ENCODE measurements around the gene WDFY2. TPM values are rescaled to one million over a fixed set of nuclear protein-coding genes. Genes with fewer than 3 reads are reported as not detected.

The WDFY2 gene
- total and polyA plus RNA-seq, 2 of the 8 experiments (the other 6 are each of a cell fraction or from before 2014, with no cell fraction given): 13.9 to 29.0 TPM

- TF ChIP-seq SP2 (IDR thresholded peaks at IDR 0.05; ENCODE audit: low read length): no peak
- TF ChIP-seq TAF1 (IDR thresholded peaks at IDR 0.05; ENCODE audit: low read depth, low read length): no peak
Measured at GRCh38 chr13:51723529-51723928, 139.3 kb downstream of the WDFY2 start (continued).

All from H1 (cell line).